HUES48 (cell line): ENCODE data around the gene HOXC13.

Experiments
- H3K27ac ChIP-seq: one replicate; pipeline ENCODE4 v1.7.0; 2013; ENCODE audit warnings: low read depth, low read length, inconsistent platforms
- H3K27me3 ChIP-seq: 2 replicates; pipeline ENCODE4 v1.6.1; 2013; ENCODE audit warnings: mild to moderate bottlenecking, low read length; ENCODE audit not compliant: control insufficient read depth, insufficient read depth
- H3K36me3 ChIP-seq: 2 replicates; pipeline ENCODE4 v1.6.1; 2013; ENCODE audit warnings: low read length; ENCODE audit not compliant: control insufficient read depth, insufficient read depth
- H3K4me1 ChIP-seq: 2 replicates; pipeline ENCODE4 v1.6.1; 2013; ENCODE audit warnings: mild to moderate bottlenecking, low read length; ENCODE audit not compliant: control insufficient read depth, insufficient read depth
- H3K4me3 ChIP-seq: 2 replicates; pipeline ENCODE4 v1.5.1; 2013; ENCODE audit warnings: mild to moderate bottlenecking, low read depth, low read length
- H3K9ac ChIP-seq: 2 replicates; pipeline ENCODE4 v1.6.1; 2013; ENCODE audit warnings: mild to moderate bottlenecking, low read depth, low read length, moderate library complexity
- H3K9me3 ChIP-seq: 2 replicates; pipeline ENCODE4 v1.6.1; 2013; ENCODE audit warnings: low read length; ENCODE audit not compliant: control insufficient read depth, insufficient read depth

The HOXC13 gene

GRCh38 chr12:53950789-53951576 lies 12.4 kb downstream of the HOXC13 start:
- Histone ChIP-seq H3K36me3 (no peaks in the 10 kb centered on the region), H3K27ac (no peak overlapping the region), H3K9ac (no peak overlapping the region), H3K4me1 (0 out of 2 replicates have a peak, but pooled peaks cover 5% of the 10 kb centered on the region), H3K4me3 (no peak overlapping the region), H3K27me3 (peaks cover 100% of the 10 kb centered on the region), H3K9me3 (0 out of 2 replicates have a peak, but pooled peaks cover 3% of the 10 kb centered on the region)

- Histone ChIP-seq H3K4me1 (0 out of 2 replicates have a peak, but pooled peaks cover 5% of the 10 kb centered on the region), H3K36me3 (no peaks in the 10 kb centered on the region), H3K4me3 (no peak overlapping the region), H3K27me3 (peaks cover 100% of the 10 kb centered on the region), H3K9ac (no peak overlapping the region), H3K27ac (no peak overlapping the region), H3K9me3 (0 out of 2 replicates have a peak, but pooled peaks cover 3% of the 10 kb centered on the region)
Measured at GRCh38 chr12:53951577-53952334, 13.1 kb downstream of the HOXC13 start.

- H3K27ac ChIP-seq, result no peak overlapping the region
- H3K4me3 ChIP-seq, result no peak overlapping the region
- peaks cover 100% of the 10 kb centered on the region for H3K27me3 ChIP-seq
- no peak overlapping the region for H3K9ac ChIP-seq
- H3K9me3 ChIP-seq, result 0 out of 2 replicates have a peak, but pooled peaks cover 3% of the 10 kb centered on the region
- H3K4me1 ChIP-seq, result 0 out of 2 replicates have a peak, but pooled peaks cover 5% of the 10 kb centered on the region
- H3K36me3 ChIP-seq, result no peaks in the 10 kb centered on the region
Measured at GRCh38 chr12:53952335-53952694, 13.7 kb downstream of the HOXC13 start.

GRCh38 chr12:53952871-53953734 lies 14.5 kb downstream of the HOXC13 start:
- 0 out of 2 replicates have a peak, but pooled peaks cover 3% of the 10 kb centered on the region for H3K9me3 ChIP-seq
- H3K27ac ChIP-seq, result no peak overlapping the region
- 0 out of 2 replicates have a peak, but pooled peaks cover 5% of the 10 kb centered on the region for H3K4me1 ChIP-seq
- no peaks in the 10 kb centered on the region for H3K36me3 ChIP-seq
- no peak overlapping the region for H3K4me3 ChIP-seq
- peaks cover 100% of the 10 kb centered on the region for H3K27me3 ChIP-seq
- no peak overlapping the region for H3K9ac ChIP-seq

- no peaks in the 10 kb centered on the region for H3K36me3 ChIP-seq
- 0 out of 2 replicates have a peak, but pooled peaks cover 5% of the 10 kb centered on the region for H3K4me1 ChIP-seq
- peaks cover 100% of the 10 kb centered on the region for H3K27me3 ChIP-seq
- H3K27ac ChIP-seq, result no peak overlapping the region
- H3K9ac ChIP-seq, result no peak overlapping the region
- no peak overlapping the region for H3K4me3 ChIP-seq
- 0 out of 2 replicates have a peak, but pooled peaks cover 3% of the 10 kb centered on the region for H3K9me3 ChIP-seq
Measured at GRCh38 chr12:53953831-53954693, 15.4 kb downstream of the HOXC13 start.

- H3K4me3 ChIP-seq, result no peak within 1 kb of the TSS
- H3K9me3 ChIP-seq, result 0 out of 2 replicates have a peak, but pooled peaks cover 3% of the 10 kb centered on the region
- H3K4me1 ChIP-seq, result 0 out of 2 replicates have a peak, but pooled peaks cover 5% of the 10 kb centered on the region
- peaks cover 100% of the 10 kb centered on the region for H3K27me3 ChIP-seq
- no peak within 1 kb of the TSS for H3K27ac ChIP-seq
- no peaks in the 10 kb centered on the region for H3K36me3 ChIP-seq
- no peak within 1 kb of the TSS for H3K9ac ChIP-seq
Measured at GRCh38 chr12:53954694-53955035, 16.0 kb downstream of the HOXC13 start, which contains the start of gene HOXC12. Gene HOXC12 (plus strand): TSS chr12:53954903. CDS start chr12:53954930, 27 bp downstream.

- H3K27ac ChIP-seq, result no peak overlapping the region
- H3K9me3 ChIP-seq, result 0 out of 2 replicates have a peak, but pooled peaks cover 3% of the 10 kb centered on the region
- no peak overlapping the region for H3K9ac ChIP-seq
- H3K4me3 ChIP-seq, result no peak overlapping the region
- 0 out of 2 replicates have a peak, but pooled peaks cover 3% of the 10 kb centered on the region for H3K4me1 ChIP-seq
- peaks cover 100% of the 10 kb centered on the region for H3K27me3 ChIP-seq
- H3K36me3 ChIP-seq, result no peaks in the 10 kb centered on the region
Measured at GRCh38 chr12:53955036-53955775, 16.6 kb downstream of the HOXC13 start.

GRCh38 chr12:53955776-53956250 lies 17.2 kb downstream of the HOXC13 start:
- peaks cover 100% of the 10 kb centered on the region for H3K27me3 ChIP-seq

GRCh38 chr12:53956251-53956887 lies 17.7 kb downstream of the HOXC13 start:
- Histone ChIP-seq H3K36me3 (no peaks in the 10 kb centered on the region), H3K9me3 (0 out of 2 replicates have a peak, but pooled peaks cover 3% of the 10 kb centered on the region), H3K4me1 (no peaks in the 10 kb centered on the region), H3K27ac (no peak overlapping the region), H3K4me3 (no peak overlapping the region), H3K9ac (no peak overlapping the region), H3K27me3 (peaks cover 100% of the 10 kb centered on the region)

More at GRCh38 chr12:53955776-53956250, 17.2 kb downstream of the HOXC13 start:
- Histone ChIP-seq H3K9me3 (0 out of 2 replicates have a peak, but pooled peaks cover 3% of the 10 kb centered on the region), H3K36me3 (no peaks in the 10 kb centered on the region), H3K4me1 (no peaks in the 10 kb centered on the region), H3K4me3 (no peak overlapping the region), H3K27ac (no peak overlapping the region), H3K9ac (no peak overlapping the region)
